WTC11 (cell line): ENCODE results near the gene ANO10. TPM values are rescaled to one million over a fixed set of nuclear protein-coding genes. Genes with fewer than 3 reads are reported as not detected.
"Not testable (repeated sequence)": the region's sequence is repeated elsewhere in the genome, so short reads cannot be mapped to it uniquely, and the experiment has no call there.

Experiments used
- ATAC-seq: fragments of 200-7000 bp; cut with Tn5 transposase; 2 replicates; pipeline ENCODE4 v1.10.0; 2021; ENCODE audit warnings: mild to moderate bottlenecking, moderate library complexity
- CTCF ChIA-PET: fragments of 300-600 bp; sonication (Branson Sonifier 250); formaldehyde crosslinking; loops from one replicate; lab custom pipeline; 2021; ENCODE audit warnings: antibody characterized with exemption; lab: Charles Lee
- POLR2A ChIA-PET: fragments of 350-600 bp; sonication (Branson Sonifier 250); formaldehyde crosslinking; loops from one replicate; lab custom pipeline; 2021; ENCODE audit warnings: antibody characterized with exemption; lab: Charles Lee
- DNase-seq: peaks from one replicate; pipeline ENCODE4 v3.0.0; 2021; ENCODE audit warnings: low spot score
- H3K27ac Mint-ChIP-seq: 2 replicates; pipeline ENCODE4 v1.8.0; 2021; ENCODE audit warnings: mixed read lengths
- H3K27me3 Mint-ChIP-seq: 2 replicates; pipeline ENCODE4 v1.8.0; 2021; ENCODE audit warnings: low read depth, mild to moderate bottlenecking, moderate library complexity, mixed read lengths
- H3K36me3 Mint-ChIP-seq: 2 replicates; pipeline ENCODE4 v1.8.0; 2021; ENCODE audit warnings: mixed read lengths
- H3K4me1 Mint-ChIP-seq: 2 replicates; pipeline ENCODE4 v1.8.0; 2022; ENCODE audit warnings: mixed read lengths
- H3K4me3 Mint-ChIP-seq: 2 replicates; pipeline ENCODE4 v1.8.0; 2021; ENCODE audit warnings: mild to moderate bottlenecking, moderate library complexity, mixed read lengths
- H3K9me3 Mint-ChIP-seq: 2 replicates; pipeline ENCODE4 v1.8.0; 2021; ENCODE audit warnings: mixed read lengths
- AR ChIP-seq: fragments of 250-450 bp; sonication (Bioruptor Pico); IDR thresholded peaks from 2 replicates; pipeline ENCODE4 v1.9.0; 2021; ENCODE audit warnings: mild to moderate bottlenecking
- ATF3 ChIP-seq: sonication (generic); formaldehyde crosslinking; conservative IDR thresholded peaks from 2 replicates; pipeline ENCODE4 v1.8.1; 2022; ENCODE audit warnings: mild to moderate bottlenecking, missing genetic modification reagents
- CBFB ChIP-seq: sonication (generic); formaldehyde crosslinking; IDR thresholded peaks from 2 replicates; pipeline ENCODE4 v1.8.1; 2022; ENCODE audit warnings: mild to moderate bottlenecking, low read depth, missing genetic modification reagents
- CTCF ChIP-seq: fragments of 200-600 bp; IDR thresholded peaks from 2 replicates; pipeline ENCODE4 v1.8.0; 2022; ENCODE audit warnings: antibody characterized with exemption
- GABPB1 ChIP-seq: sonication (generic); formaldehyde crosslinking; IDR thresholded peaks from 2 replicates; pipeline ENCODE4 v1.8.1; 2023; ENCODE audit warnings: mild to moderate bottlenecking, missing genetic modification reagents
- HMGA2 ChIP-seq: fragments of 250-450 bp; sonication (Bioruptor Pico); IDR thresholded peaks from 2 replicates; pipeline ENCODE4 v1.4.0; 2021; ENCODE audit warnings: mild to moderate bottlenecking, moderate library complexity
- JUN ChIP-seq: sonication (generic); formaldehyde crosslinking; IDR thresholded peaks from 2 replicates; pipeline ENCODE4 v1.8.0; 2023; ENCODE audit warnings: mild to moderate bottlenecking, missing genetic modification reagents
- NFYB ChIP-seq: sonication (generic); formaldehyde crosslinking; conservative IDR thresholded peaks from 2 replicates; pipeline ENCODE4 v1.8.0; 2022; ENCODE audit warnings: low read depth, missing genetic modification reagents
- USF1 ChIP-seq: sonication (generic); formaldehyde crosslinking; IDR thresholded peaks from 2 replicates; pipeline ENCODE4 v1.8.0; 2022; ENCODE audit warnings: mild to moderate bottlenecking, missing genetic modification reagents
- USF2 ChIP-seq: sonication (generic); formaldehyde crosslinking; IDR thresholded peaks from 2 replicates; pipeline ENCODE4 v1.8.1; 2023; ENCODE audit warnings: mild to moderate bottlenecking, missing genetic modification reagents, moderate library complexity
- ZNF121 ChIP-seq: sonication (generic); formaldehyde crosslinking; IDR thresholded peaks from 2 replicates; pipeline ENCODE4 v1.8.0; 2023; ENCODE audit warnings: missing genetic modification reagents
- ZNF138 ChIP-seq: sonication (generic); formaldehyde crosslinking; conservative IDR thresholded peaks from 2 replicates; pipeline ENCODE4 v1.8.1; 2022; ENCODE audit warnings: mild to moderate bottlenecking, moderate library complexity, missing genetic modification reagents
- ZNF263 ChIP-seq: sonication (generic); formaldehyde crosslinking; IDR thresholded peaks from 2 replicates; pipeline ENCODE4 v1.8.1; 2022; ENCODE audit warnings: low read depth, mild to moderate bottlenecking, moderate library complexity, missing genetic modification reagents
- ZNF396 ChIP-seq: fragments of 250-450 bp; sonication (Bioruptor Pico); IDR thresholded peaks from 2 replicates; pipeline ENCODE4 v1.8.0; 2021; ENCODE audit warnings: mild to moderate bottlenecking, moderate library complexity, borderline replicate concordance
- ZNF416 ChIP-seq: fragments of 250-450 bp; sonication (Bioruptor Pico); IDR thresholded peaks from 2 replicates; pipeline ENCODE4 v1.9.0; 2021; ENCODE audit warnings: mild to moderate bottlenecking, inconsistent platforms
- ZNF425 ChIP-seq: fragments of 250-450 bp; sonication (Bioruptor Pico); conservative IDR thresholded peaks from 2 replicates; pipeline ENCODE4 v1.9.0; 2021; ENCODE audit warnings: mild to moderate bottlenecking
- ZNF512 ChIP-seq: sonication (generic); formaldehyde crosslinking; IDR thresholded peaks from 2 replicates; pipeline ENCODE4 v1.8.1; 2022; ENCODE audit warnings: missing genetic modification reagents, borderline replicate concordance
- ZNF671 ChIP-seq: fragments of 250-450 bp; sonication (Bioruptor Pico); IDR thresholded peaks from 2 replicates; pipeline ENCODE4 v1.8.0; 2021; ENCODE audit warnings: mild to moderate bottlenecking
- ZSCAN18 ChIP-seq: fragments of 250-450 bp; sonication (Bioruptor Pico); IDR thresholded peaks from 2 replicates; pipeline ENCODE4 v2.1.2; 2022; ENCODE audit warnings: mild to moderate bottlenecking, moderate library complexity
- total RNA-seq: library from RNA; stranded (reverse); gene quantifications from 3 replicates; pipeline ENCODE4 v1.2.3, GENCODE V29; 2021

The ANO10 gene
- total RNA-seq, 1 experiment from 2014 or later, result 35.1 TPM

- POLR2A ChIA-PET, H3K9me3 Mint-ChIP-seq, ATAC-seq, H3K27me3 Mint-ChIP-seq, DNase-seq: not testable (repeated sequence)
- Mint-ChIP-seq H3K36me3 (peaks cover 19% of the 10 kb centered on the region), H3K27ac (peak overlapping the region; percentile 96), H3K4me3 (peak overlapping the region; percentile 91), H3K4me1 (peaks cover 13% of the 10 kb centered on the region)
- CTCF ChIA-PET, result interaction anchor here (0.9 kb wide), 1 partner anchor 726 kb away, joined by 3 read pairs; no protein-coding TSS in a partner anchor
These were observed 56.0 kb downstream of the ANO10 start for GRCh38 chr3:43565661-43566341.

GRCh38 chr3:43559961-43560360, 61.9 kb downstream of the ANO10 start:
- TF ChIP-seq ZNF425 (CRISPR knock-in tag), result no peak
- TF ChIP-seq USF1, result no peak
- no peak for TF ChIP-seq NFYB (CRISPR knock-in tag)
- TF ChIP-seq USF2 (CRISPR knock-in tag), result no peak
- TF ChIP-seq ZNF671 (CRISPR knock-in tag), result no peak
- TF ChIP-seq ZNF396 (CRISPR knock-in tag), result no peak
- TF ChIP-seq ZNF138 (CRISPR knock-in tag), result no peak
- no peak for TF ChIP-seq ATF3 (CRISPR knock-in tag)
- no peak for TF ChIP-seq AR (CRISPR knock-in tag)
- TF ChIP-seq GABPB1 (CRISPR knock-in tag), result no peak
- no peak for TF ChIP-seq HMGA2
- no peak for TF ChIP-seq ZNF512
- TF ChIP-seq ZSCAN18 (CRISPR knock-in tag), result no peak
- TF ChIP-seq ZNF121 (CRISPR knock-in tag), result no peak
- TF ChIP-seq CTCF, result no peak
- TF ChIP-seq ZNF416 (CRISPR knock-in tag), result no peak
- TF ChIP-seq JUN (CRISPR knock-in tag), result no peak
- TF ChIP-seq CBFB (CRISPR knock-in tag), result no peak
- TF ChIP-seq ZNF263, result no peak
- TF ChIP-seq, all 79 proteins: peak for 0
- POLR2A ChIA-PET, result interaction anchor here (1.1 kb wide), 1 partner anchor 62 kb away, joined by 4 read pairs; the partner anchor contains the start of gene ANO10
- Mint-ChIP-seq H3K9me3 (no peaks in the 10 kb centered on the region), H3K36me3 (peaks cover 11% of the 10 kb centered on the region), H3K4me3 (no peak overlapping the region), H3K27me3 (no peaks in the 10 kb centered on the region), H3K27ac (no peak overlapping the region), H3K4me1 (no peaks in the 10 kb centered on the region)
- peak; percentile 67 for ATAC-seq
- no peak for DNase-seq
- CTCF ChIA-PET, result interaction anchor here (0.6 to 1.4 kb wide), 6 partner anchors 16 to 675 kb away, joined by 3 to 5 read pairs (median 3); no protein-coding TSS in a partner anchor
